OCI-LY7 (cell line): Measurements from ENCODE around the gene PLCE1. TPM values are rescaled to one million over a fixed set of nuclear protein-coding genes. Genes with fewer than 3 reads are reported as not detected.

Source experiments
- BruUV-seq: library from RNA; stranded (reverse); fragments of 400-500 nt; replicated peaks from 2 replicates; lab custom pipeline; 2021; lab: Mats Ljungman, UMichigan
- CTCF ChIA-PET: fragments of 300-600 bp; sonication (Branson Sonifier 250); formaldehyde crosslinking; loops from one replicate; lab custom pipeline; 2022; ENCODE audit warnings: antibody characterized with exemption; ENCODE audit not compliant: unreplicated experiment; lab: Charles Lee
- POLR2A ChIA-PET: fragments of 300-600 bp; sonication (Branson Sonifier 250); formaldehyde crosslinking; loops from one replicate; lab custom pipeline; 2022; ENCODE audit warnings: antibody characterized with exemption; lab: Charles Lee
- DNase-seq: peaks from one replicate; pipeline ENCODE4 v3.0.0-alpha.2; 2015; ENCODE audit warnings: low spot score
- H2AFZ ChIP-seq: fragments of 200-600 bp; sonication (generic), shearing (Covaris generic); 2 replicates; pipeline ENCODE4 v1.6.1; 2014; ENCODE audit warnings: mild to moderate bottlenecking, antibody characterized with exemption, low read length, moderate library complexity
- H3K27ac ChIP-seq: fragments of 200-600 bp; sonication (generic); 2 replicates; pipeline ENCODE4 v1.5.1; 2014; ENCODE audit warnings: mixed run types, low read depth, mild to moderate bottlenecking, moderate library complexity, low read length, inconsistent platforms; ENCODE audit not compliant: poor library complexity, severe bottlenecking
- H3K36me3 ChIP-seq: fragments of 200-600 bp; sonication (generic); 2 replicates; pipeline ENCODE4 v1.6.1; 2014; ENCODE audit warnings: mild to moderate bottlenecking, antibody characterized with exemption, low read length, moderate library complexity, mixed read lengths; ENCODE audit not compliant: insufficient read depth
- H3K4me1 ChIP-seq: fragments of 200-600 bp; sonication (generic); 2 replicates; pipeline ENCODE4 v1.5.1; 2014; ENCODE audit warnings: mild to moderate bottlenecking, low read length; ENCODE audit not compliant: insufficient read depth, poor library complexity, severe bottlenecking
- H3K4me2 ChIP-seq: fragments of 200-600 bp; sonication (generic); 2 replicates; pipeline ENCODE4 v1.6.1; 2014; ENCODE audit warnings: mild to moderate bottlenecking, low read length
- H3K4me3 ChIP-seq: fragments of 200-600 bp; sonication (generic); 2 replicates; pipeline ENCODE4 v1.5.1; 2014; ENCODE audit warnings: mild to moderate bottlenecking, low read depth, low read length; ENCODE audit not compliant: poor library complexity, severe bottlenecking
- H3K79me2 ChIP-seq: fragments of 200-600 bp; sonication (generic); 2 replicates; pipeline ENCODE4 v1.6.1; 2016; ENCODE audit warnings: low read depth, mild to moderate bottlenecking, low read length, moderate library complexity, mixed read lengths; ENCODE audit not compliant: insufficient read depth
- H3K9me2 ChIP-seq: fragments of 200-600 bp; sonication (generic); 2 replicates; pipeline ENCODE4 v1.6.1; 2016; ENCODE audit warnings: mild to moderate bottlenecking, low read length, mixed read lengths; ENCODE audit not compliant: insufficient read depth
- H3K9me3 ChIP-seq: fragments of 200-600 bp; sonication (generic); 2 replicates; pipeline ENCODE4 v1.6.1; 2014; ENCODE audit warnings: mild to moderate bottlenecking, mixed run types, low read length, mixed read lengths
- H4K20me1 ChIP-seq: fragments of 200-600 bp; sonication (generic); 2 replicates; pipeline ENCODE4 v1.6.1; 2014; ENCODE audit warnings: mild to moderate bottlenecking, antibody characterized with exemption, low read length, moderate library complexity, mixed read lengths; ENCODE audit not compliant: insufficient read depth
- EZH2phosphoT487 ChIP-seq: fragments of 200-600 bp; sonication (generic); IDR thresholded peaks from 2 replicates; pipeline ENCODE4 v1.6.1; 2018; ENCODE audit warnings: low read depth, borderline replicate concordance, mild to moderate bottlenecking, mixed run types, antibody characterized with exemption, low read length, moderate library complexity, mixed read lengths
- intact Hi-C: fragments of 100-400 bp; cut with micrococcal nuclease; formaldehyde crosslinking; loops from one replicate; pipeline ENCODE4 v1.10.0; 2022; ENCODE audit not compliant: unreplicated experiment
- total RNA-seq, 2 experiments: library from RNA; depleted of rRNA in 1 of 2; stranded (reverse); fragments of >200 nt in 1 of 2; shearing (Covaris generic) in 1 of 2; gene quantifications; 2 replicates each; pipeline ENCODE4 v1.2.3, GENCODE V29; 2014 to 2022
- TF ChIP-seq, protein P1 (sequence below): fragments of 200-600 bp; sonication (generic); conservative IDR thresholded peaks from 2 replicates; pipeline ENCODE4 v1.5.1; 2014; ENCODE audit warnings: mild to moderate bottlenecking, antibody characterized with exemption, low read length, moderate library complexity, mixed read lengths

Gene PLCE1
- total RNA-seq, 2 experiments from 2014 or later, result 0.06 TPM; not detected in 1

DNA sequence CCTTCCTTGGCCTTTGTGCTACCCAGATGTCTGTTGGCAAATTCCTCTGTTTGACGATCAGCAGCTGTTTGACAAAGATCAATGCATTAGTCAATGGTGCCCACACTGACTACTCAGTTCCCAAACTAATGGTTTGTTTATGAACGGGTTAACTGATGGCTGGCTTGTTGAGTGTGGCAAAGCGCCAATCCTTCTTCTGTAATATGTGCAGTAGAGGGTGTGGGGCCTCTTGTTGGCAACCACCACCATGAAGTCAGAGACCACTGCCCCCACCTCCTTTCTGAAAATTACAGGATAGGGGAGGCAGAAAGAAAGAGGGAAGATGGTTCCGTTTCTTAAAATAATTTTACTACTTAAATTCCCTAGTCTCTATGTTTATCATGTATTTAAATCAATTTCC, 2.6 kb upstream of the PLCE1 start:
- no peaks in the 10 kb centered on the region for H4K20me1 ChIP-seq
- DNase-seq, result no peak
- intact Hi-C loops, result no loop called here
- H2AFZ ChIP-seq, result no peak overlapping the region
- H3K4me2 ChIP-seq, result no peak overlapping the region
- no peak overlapping the region for H3K27ac ChIP-seq
- no TSS peak for BruUV-seq
- TF ChIP-seq, protein P1, sequence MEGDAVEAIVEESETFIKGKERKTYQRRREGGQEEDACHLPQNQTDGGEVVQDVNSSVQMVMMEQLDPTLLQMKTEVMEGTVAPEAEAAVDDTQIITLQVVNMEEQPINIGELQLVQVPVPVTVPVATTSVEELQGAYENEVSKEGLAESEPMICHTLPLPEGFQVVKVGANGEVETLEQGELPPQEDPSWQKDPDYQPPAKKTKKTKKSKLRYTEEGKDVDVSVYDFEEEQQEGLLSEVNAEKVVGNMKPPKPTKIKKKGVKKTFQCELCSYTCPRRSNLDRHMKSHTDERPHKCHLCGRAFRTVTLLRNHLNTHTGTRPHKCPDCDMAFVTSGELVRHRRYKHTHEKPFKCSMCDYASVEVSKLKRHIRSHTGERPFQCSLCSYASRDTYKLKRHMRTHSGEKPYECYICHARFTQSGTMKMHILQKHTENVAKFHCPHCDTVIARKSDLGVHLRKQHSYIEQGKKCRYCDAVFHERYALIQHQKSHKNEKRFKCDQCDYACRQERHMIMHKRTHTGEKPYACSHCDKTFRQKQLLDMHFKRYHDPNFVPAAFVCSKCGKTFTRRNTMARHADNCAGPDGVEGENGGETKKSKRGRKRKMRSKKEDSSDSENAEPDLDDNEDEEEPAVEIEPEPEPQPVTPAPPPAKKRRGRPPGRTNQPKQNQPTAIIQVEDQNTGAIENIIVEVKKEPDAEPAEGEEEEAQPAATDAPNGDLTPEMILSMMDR, result no peak
- no peak for TF ChIP-seq EZH2phosphoT487
- H3K36me3 ChIP-seq, result no peaks in the 10 kb centered on the region
- no peaks in the 10 kb centered on the region for H3K4me1 ChIP-seq
- H3K9me2 ChIP-seq, result no peaks in the 10 kb centered on the region
- ChIA-PET POLR2A (no interaction called here), CTCF (no interaction called here)
- H3K79me2 ChIP-seq, result no peaks in the 10 kb centered on the region
- H3K9me3 ChIP-seq, result no peaks in the 10 kb centered on the region
- H3K4me3 ChIP-seq, result no peak overlapping the region

DNA sequence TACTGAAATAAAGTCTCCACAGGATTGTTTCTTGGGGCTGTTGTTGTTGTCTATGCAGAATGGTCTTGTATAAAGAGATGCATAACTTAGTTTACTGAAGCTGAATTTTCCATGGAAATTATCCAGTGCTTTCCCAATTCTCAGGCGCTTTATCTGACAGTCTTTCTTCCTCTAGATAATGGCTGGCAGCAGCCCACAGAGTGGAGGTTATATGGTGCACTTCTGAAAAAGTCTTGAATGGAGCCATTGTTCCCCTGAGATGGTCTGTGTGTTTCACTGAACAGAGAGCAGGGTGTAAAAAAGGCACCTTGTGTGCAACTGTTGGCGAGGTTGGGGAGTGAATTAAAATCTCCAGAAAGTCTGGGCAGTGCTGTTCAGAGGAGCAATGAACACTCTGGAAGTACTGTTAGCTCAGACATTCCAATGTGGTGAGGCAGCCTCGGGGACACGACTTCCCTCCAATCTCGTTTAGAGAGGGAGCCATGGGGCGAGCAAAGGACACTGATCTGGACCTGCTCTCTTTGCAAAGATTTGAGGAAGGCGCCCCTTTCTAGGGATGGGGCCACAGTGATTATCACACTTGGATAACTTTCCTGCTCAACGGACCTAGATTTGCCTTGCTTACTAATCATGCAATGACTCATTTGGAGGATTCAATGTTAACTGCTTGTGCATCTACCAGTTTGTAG, 2.0 kb upstream of the PLCE1 start:
- no peaks in the 10 kb centered on the region for H3K36me3 ChIP-seq
- BruUV-seq, result no TSS peak
- H3K4me1 ChIP-seq, result no peaks in the 10 kb centered on the region
- ChIA-PET CTCF (no interaction called here), POLR2A (no interaction called here)
- no peaks in the 10 kb centered on the region for H3K79me2 ChIP-seq
- no peaks in the 10 kb centered on the region for H3K9me3 ChIP-seq
- no peak overlapping the region for H2AFZ ChIP-seq
- no peaks in the 10 kb centered on the region for H4K20me1 ChIP-seq
- no peak overlapping the region for H3K4me3 ChIP-seq
- no peak for DNase-seq
- H3K27ac ChIP-seq, result no peak overlapping the region
- intact Hi-C loops, result no loop called here
- TF ChIP-seq, protein P1, result no peak
- no peak for TF ChIP-seq EZH2phosphoT487
- no peaks in the 10 kb centered on the region for H3K9me2 ChIP-seq
- no peak overlapping the region for H3K4me2 ChIP-seq

DNA sequence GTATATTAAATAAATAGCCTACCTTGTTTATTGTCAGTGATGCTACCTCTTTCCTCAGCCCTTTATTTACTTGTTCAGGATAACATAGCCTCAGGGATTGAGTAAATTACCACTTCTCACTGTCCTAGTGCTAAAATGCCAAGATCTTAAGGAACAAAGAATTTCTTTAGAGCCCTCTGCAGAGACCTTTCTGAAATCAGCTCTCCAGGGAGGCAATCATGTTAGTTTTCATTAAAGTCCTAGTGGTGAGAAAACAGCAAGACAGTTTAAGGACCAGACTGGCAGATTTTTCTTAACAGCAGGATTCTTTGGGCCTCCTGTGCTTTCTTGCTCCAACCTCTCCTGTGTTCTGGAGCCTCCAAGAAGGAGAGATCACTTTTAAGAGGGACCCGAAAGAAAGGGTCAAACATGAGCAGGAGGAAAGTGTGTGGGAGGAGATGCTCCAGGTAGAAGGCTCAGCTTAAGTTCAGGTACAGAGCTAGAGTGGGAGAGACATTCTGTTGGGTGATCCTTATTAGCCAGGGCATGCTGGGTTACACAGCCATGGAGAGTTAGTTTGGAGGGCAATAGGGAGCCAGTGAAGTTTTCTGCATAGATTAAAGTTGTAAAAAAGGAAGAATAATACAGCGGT, 1.2 kb upstream of the PLCE1 start:
- no peak overlapping the region for H3K4me2 ChIP-seq

More for the DNA sequence above, 1.2 kb upstream of the PLCE1 start:
- no peak overlapping the region for H3K27ac ChIP-seq
- H4K20me1 ChIP-seq, result no peaks in the 10 kb centered on the region
- no peaks in the 10 kb centered on the region for H3K9me2 ChIP-seq
- H3K4me1 ChIP-seq, result no peaks in the 10 kb centered on the region
- intact Hi-C loops, result no loop called here
- POLR2A ChIA-PET, result no interaction called here
- H3K9me3 ChIP-seq, result no peaks in the 10 kb centered on the region
- H3K4me3 ChIP-seq, result no peak overlapping the region
- CTCF ChIA-PET, result no interaction called here
- H3K79me2 ChIP-seq, result no peaks in the 10 kb centered on the region
- no peak for TF ChIP-seq EZH2phosphoT487
- TF ChIP-seq, protein P1, result no peak
- H2AFZ ChIP-seq, result no peak overlapping the region
- H3K36me3 ChIP-seq, result no peaks in the 10 kb centered on the region
- no TSS peak for BruUV-seq
- DNase-seq, result no peak
